Upper lobe of left lung (tissue), 6 donors: ENCODE results near the gene SENP8. TPM values are rescaled to one million over a fixed set of nuclear protein-coding genes. Genes with fewer than 3 reads are reported as not detected.

Experiments
- ATAC-seq, 2 donors: fragments of 200-7000 bp; cut with Tn5 transposase; one replicate each; pipeline ENCODE4 v1.9.1; 2022; ENCODE audit warnings: mild to moderate bottlenecking in 2 of 2, moderate library complexity in 2 of 2; ENCODE audit not compliant: low FRiP score in 2 of 2
- DNase-seq, 2 donors: peaks; one replicate each; pipeline ENCODE4 v3.0.0-alpha.2; 2019 to 2020
- H3K27ac ChIP-seq, 4 donors: fragments of 200-600 bp; sonication (generic); one replicate each; pipeline ENCODE4 v1.5.1; 2016 to 2019
- H3K27me3 ChIP-seq, 4 donors: fragments of 200-600 bp; sonication (generic); one replicate each; pipeline ENCODE4 v1.5.1; 2017 to 2019
- H3K36me3 ChIP-seq, 4 donors: fragments of 200-600 bp; sonication (generic); one replicate each; pipeline ENCODE4 v1.5.1; 2016 to 2019
- H3K4me1 ChIP-seq, 4 donors: fragments of 200-600 bp; sonication (generic); one replicate each; pipeline ENCODE4 v1.5.1; 2018 to 2019
- H3K4me3 ChIP-seq, 4 donors: fragments of 200-600 bp; sonication (generic); one replicate each; pipeline ENCODE4 v1.5.1; 2017 to 2019; ENCODE audit warnings: mild to moderate bottlenecking in 2 of 4, moderate library complexity in 1 of 4
- H3K9me3 ChIP-seq, 4 donors: fragments of 200-600 bp; sonication (generic); one replicate each; pipeline ENCODE4 v1.5.1; 2018 to 2019
- EP300 ChIP-seq, 4 donors: sonication (generic); formaldehyde crosslinking; IDR thresholded peaks; one replicate each; pipeline ENCODE4 v1.5.1; 2017; ENCODE audit warnings: antibody characterized with exemption in 4 of 4, control low read depth in 2 of 4
- POLR2A ChIP-seq, 4 donors: fragments of 450-650 bp; IDR thresholded peaks; one replicate each; pipeline ENCODE4 v1.5.1; 2016 to 2017; ENCODE audit warnings: antibody characterized with exemption in 4 of 4, mild to moderate bottlenecking in 2 of 4
- POLR2AphosphoS5 ChIP-seq, 2 donors: sonication (generic); formaldehyde crosslinking; IDR thresholded peaks; one replicate each; pipeline ENCODE4 v1.5.1; 2017; ENCODE audit warnings: antibody characterized with exemption in 2 of 2
- WGBS, 2 donors: methylation state at CpG; one replicate each; pipeline ENCODE4 v1.1.5; 2017 to 2018; 5-methylcytosine and 5-hydroxymethylcytosine counted together
- total RNA-seq, 6 donors: library from RNA; depleted of rRNA in 4 of 6; stranded (reverse); fragments of >200 nt in 4 of 6; gene quantifications; one replicate each; pipeline versions ENCODE4 v1.1.0 to v1.2.1, GENCODE V29; 2016 to 2021
- TF ChIP-seq, protein P1 (sequence below), 6 experiments: fragments of 450-650 bp in 4 of 6; fragments of 200-600 bp in 2 of 6; sonication (generic) in 2 of 6; IDR thresholded peaks; one replicate each; pipeline ENCODE4 v1.5.1; 2016 to 2019; ENCODE audit warnings: antibody characterized with exemption in 6 of 6
- donor health status: DM: no; HTN: no; CAD: no; lungs with moderate emphysema.
- donor health status: DM: no; HTN: yes; CAD: no; lungs with severe emphysema.

SENP8 gene
- total RNA-seq, 6 donors from 2014 or later, result 0.55 to 3.8 (median 3.0) TPM; not detected in 1

DNA sequence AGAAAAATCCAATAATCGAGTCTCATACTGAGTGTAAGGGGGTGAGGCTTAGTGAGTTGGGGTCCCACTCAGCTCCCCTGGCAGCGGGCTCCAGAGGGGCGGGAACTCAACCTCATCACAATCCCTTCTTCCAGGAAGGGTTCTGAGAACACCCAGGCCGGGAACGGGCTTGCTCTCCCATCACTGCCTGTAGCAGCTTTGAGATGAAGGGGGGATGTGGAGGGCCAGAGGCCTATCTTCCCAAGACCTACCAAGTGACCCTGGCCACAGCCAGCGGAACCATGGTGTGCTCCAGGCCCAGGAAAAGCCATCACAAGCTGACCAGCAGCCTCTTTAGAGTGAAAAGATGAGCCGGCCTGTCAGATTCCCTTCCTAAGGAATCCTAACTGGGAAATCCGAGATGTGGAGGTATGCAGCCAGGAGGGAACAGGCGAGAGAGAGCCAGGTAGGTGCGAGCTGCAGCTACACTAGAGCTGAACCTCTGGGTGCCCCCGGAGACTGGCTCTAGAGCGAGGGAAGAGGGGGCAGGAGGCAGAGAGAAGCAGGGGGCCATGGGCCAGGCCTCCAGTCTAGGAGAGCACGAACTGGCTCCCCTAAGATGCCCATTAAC is 60.9 kb downstream of the SENP8 start:
- Histone ChIP-seq H3K36me3 (no peaks in the 10 kb centered on the region), H3K9me3 (no peaks in the 10 kb centered on the region), H3K27ac (peak overlapping the region in 1 of 4 donors; percentile 1), H3K4me3 (no peak overlapping the region), H3K27me3 (peaks cover 0 to 2% (median 0%) of the 10 kb centered on the region in 4 donors), H3K4me1 (peaks cover 0 to 35% (median 21%) of the 10 kb centered on the region in 4 donors)
- DNase-seq (peak in 1 of 2 donors; percentile 19), ATAC-seq (no peak)
- 92% methylated on average over 12 to 13 of the region's 13 CpGs for WGBS, 2 donors
- TF ChIP-seq EP300 (IDR thresholded peaks at IDR 0.05), result no peak
- TF ChIP-seq POLR2A (IDR thresholded peaks at IDR 0.05), result no peak
- TF ChIP-seq, protein P1, sequence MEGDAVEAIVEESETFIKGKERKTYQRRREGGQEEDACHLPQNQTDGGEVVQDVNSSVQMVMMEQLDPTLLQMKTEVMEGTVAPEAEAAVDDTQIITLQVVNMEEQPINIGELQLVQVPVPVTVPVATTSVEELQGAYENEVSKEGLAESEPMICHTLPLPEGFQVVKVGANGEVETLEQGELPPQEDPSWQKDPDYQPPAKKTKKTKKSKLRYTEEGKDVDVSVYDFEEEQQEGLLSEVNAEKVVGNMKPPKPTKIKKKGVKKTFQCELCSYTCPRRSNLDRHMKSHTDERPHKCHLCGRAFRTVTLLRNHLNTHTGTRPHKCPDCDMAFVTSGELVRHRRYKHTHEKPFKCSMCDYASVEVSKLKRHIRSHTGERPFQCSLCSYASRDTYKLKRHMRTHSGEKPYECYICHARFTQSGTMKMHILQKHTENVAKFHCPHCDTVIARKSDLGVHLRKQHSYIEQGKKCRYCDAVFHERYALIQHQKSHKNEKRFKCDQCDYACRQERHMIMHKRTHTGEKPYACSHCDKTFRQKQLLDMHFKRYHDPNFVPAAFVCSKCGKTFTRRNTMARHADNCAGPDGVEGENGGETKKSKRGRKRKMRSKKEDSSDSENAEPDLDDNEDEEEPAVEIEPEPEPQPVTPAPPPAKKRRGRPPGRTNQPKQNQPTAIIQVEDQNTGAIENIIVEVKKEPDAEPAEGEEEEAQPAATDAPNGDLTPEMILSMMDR (IDR thresholded peaks at IDR 0.05), result no peak
- no peak for TF ChIP-seq POLR2AphosphoS5 (IDR thresholded peaks at IDR 0.05)

DNA sequence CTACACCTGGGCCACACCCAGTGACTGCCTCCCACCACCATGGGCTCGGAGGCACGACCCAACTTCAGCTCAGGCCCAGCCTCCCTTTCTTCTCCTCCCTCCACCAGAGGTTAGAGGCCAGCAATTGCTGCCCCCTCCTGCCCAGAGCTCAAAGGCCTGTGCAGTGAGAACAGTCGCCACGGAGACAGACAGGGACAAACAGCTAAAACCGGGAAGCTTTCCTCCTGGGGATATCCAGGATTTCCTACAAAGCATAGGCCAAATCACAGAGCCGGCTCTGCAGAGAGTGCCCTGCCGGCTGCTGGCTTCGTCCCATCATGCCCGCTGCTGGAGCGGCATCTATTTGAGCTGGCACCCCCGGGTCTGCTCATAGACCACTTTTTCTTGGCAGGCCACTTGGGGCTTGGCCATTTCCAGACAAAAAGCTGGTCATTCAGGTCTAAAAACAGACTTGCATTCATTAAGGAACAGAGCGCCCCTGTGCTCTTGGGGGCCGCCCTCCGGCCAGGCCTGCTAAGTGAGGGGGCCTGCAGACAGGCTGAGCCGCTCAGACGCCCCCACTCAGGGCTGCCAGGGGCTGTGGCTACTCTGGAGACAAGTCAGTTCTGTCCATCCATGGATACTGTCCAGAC is 61.9 kb downstream of the SENP8 start:
- TF ChIP-seq EP300 (IDR thresholded peaks at IDR 0.05) (no peak), POLR2A (IDR thresholded peaks at IDR 0.05) (no peak), POLR2AphosphoS5 (IDR thresholded peaks at IDR 0.05) (no peak)
- TF ChIP-seq, protein P1 (IDR thresholded peaks at IDR 0.05), result no peak
- Histone ChIP-seq H3K36me3 (no peaks in the 10 kb centered on the region), H3K4me3 (no peak overlapping the region), H3K4me1 (peaks cover 0 to 39% (median 25%) of the 10 kb centered on the region in 4 donors), H3K27ac (peak overlapping the region; percentile 29 to 51 (median 44)), H3K27me3 (peaks cover 0 to 5% (median 1%) of the 10 kb centered on the region in 4 donors), H3K9me3 (no peaks in the 10 kb centered on the region)
- 56 to 62% methylated on average over 4 to 16 of the region's 16 CpGs for whole genome bisulfite sequencing, 2 donors
- ATAC-seq, result no peak
- peak in 1 of 2 donors; percentile 33 for DNase-seq

DNA sequence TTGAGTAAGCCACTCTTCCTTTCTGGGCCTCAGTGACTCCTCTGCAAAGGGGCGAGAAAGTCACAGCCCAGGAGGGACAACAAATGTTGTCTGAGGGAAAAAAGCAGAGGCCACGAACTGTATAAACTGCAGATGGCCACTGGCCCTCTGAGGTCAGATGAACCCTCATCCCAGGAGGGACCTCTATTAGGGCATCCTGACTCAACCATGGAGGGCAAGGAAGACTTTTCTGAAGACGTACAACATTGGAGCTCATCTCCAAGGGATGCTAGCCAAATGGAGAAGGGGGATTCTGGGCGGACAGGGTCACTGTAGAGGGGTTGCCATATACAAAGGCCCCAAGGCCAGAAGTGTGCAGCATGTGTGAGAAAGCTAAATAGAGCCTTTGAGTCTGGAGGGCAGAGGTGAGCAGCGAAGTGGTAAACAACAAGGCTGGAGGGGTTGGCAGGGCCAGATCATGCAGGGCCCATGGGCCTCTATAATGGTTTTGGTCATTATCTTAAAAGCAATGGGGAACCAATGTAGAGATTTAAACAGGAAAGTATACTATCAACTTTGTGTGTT is 62.6 kb downstream of the SENP8 start:
- Histone ChIP-seq H3K27me3 (peaks cover 0 to 5% (median 1%) of the 10 kb centered on the region in 4 donors), H3K36me3 (no peaks in the 10 kb centered on the region), H3K4me3 (no peak overlapping the region), H3K9me3 (no peaks in the 10 kb centered on the region), H3K27ac (no peak overlapping the region), H3K4me1 (peaks cover 0 to 39% (median 25%) of the 10 kb centered on the region in 4 donors)
- peak in 1 of 2 donors; percentile 12 for DNase-seq
- ATAC-seq, result no peak
- 94 to 96% methylated on average over 5 of the region's 5 CpGs for WGBS, 2 donors
- TF ChIP-seq POLR2AphosphoS5 (IDR thresholded peaks at IDR 0.05), result no peak
- TF ChIP-seq EP300 (IDR thresholded peaks at IDR 0.05), result no peak
- TF ChIP-seq POLR2A (IDR thresholded peaks at IDR 0.05), result no peak
- TF ChIP-seq, protein P1 (IDR thresholded peaks at IDR 0.05), result no peak

DNA sequence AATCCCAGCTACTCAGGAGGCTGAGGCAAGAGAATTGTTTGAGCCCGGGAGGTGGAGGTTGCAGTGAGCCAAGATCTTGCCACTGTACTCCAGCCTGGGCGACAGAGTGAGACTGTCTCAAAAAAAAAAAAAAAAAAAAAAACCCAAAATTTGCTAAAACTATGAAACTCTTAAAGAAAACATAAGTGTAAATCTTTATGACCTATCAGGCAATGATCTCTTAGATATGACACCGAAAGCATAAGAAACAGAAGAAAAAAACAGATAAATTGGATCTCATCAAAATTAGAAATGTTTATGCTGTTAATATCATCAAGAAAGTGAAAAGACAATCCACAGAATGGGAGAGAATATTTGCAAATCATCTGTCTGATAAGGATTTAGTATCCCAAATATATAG is 64.0 kb downstream of the SENP8 start:
- no peak for TF ChIP-seq POLR2AphosphoS5 (IDR thresholded peaks at IDR 0.05)
- no peak for TF ChIP-seq EP300 (IDR thresholded peaks at IDR 0.05)
- TF ChIP-seq, protein P1 (IDR thresholded peaks at IDR 0.05), result no peak
- no peak for TF ChIP-seq POLR2A (IDR thresholded peaks at IDR 0.05)
- Histone ChIP-seq H3K27ac (peak overlapping the region in 2 of 4 donors; percentile 76 to 89), H3K4me1 (peaks cover 0 to 35% (median 23%) of the 10 kb centered on the region in 4 donors), H3K36me3 (no peaks in the 10 kb centered on the region), H3K4me3 (no peak overlapping the region), H3K9me3 (no peaks in the 10 kb centered on the region), H3K27me3 (peaks cover 0 to 5% (median 1%) of the 10 kb centered on the region in 4 donors)
- WGBS, 2 donors, result 85 to 96% methylated on average over 3 of the region's 3 CpGs
- DNase-seq (peak in 1 of 2 donors; percentile 10), ATAC-seq (no peak)
